ENCODE measurements around the gene LEFTY1.

LEFTY1 gene

GRCh38 chr1:225921734-225922709 is 33.1 kb upstream of the LEFTY1 start:
- no peak overlapping the region for H3K4me3 ChIP-seq (ENCODE audit: low read depth, low read length)
- TF ChIP-seq CTCF (IDR thresholded peaks at IDR 0.05; ENCODE audit: low read depth, low read length): no peak

- TF ChIP-seq CTCF (IDR thresholded peaks at IDR 0.05; ENCODE audit: low read depth, low read length): no peak
- no peak overlapping the region for H3K4me3 ChIP-seq (ENCODE audit: low read depth, low read length)
These were observed 31.0 kb upstream of the LEFTY1 start for GRCh38 chr1:225919906-225920305.

GRCh38 chr1:225918280-225918679 is 29.3 kb upstream of the LEFTY1 start:
- no peak for TF ChIP-seq CTCF (IDR thresholded peaks at IDR 0.05; ENCODE audit: low read depth, low read length)
- H3K4me3 ChIP-seq (ENCODE audit: low read depth, low read length): no peak overlapping the region

GRCh38 chr1:225917536-225917935 is 28.6 kb upstream of the LEFTY1 start:
- no peak overlapping the region for H3K4me3 ChIP-seq (ENCODE audit: low read depth, low read length)
- no peak for TF ChIP-seq CTCF (IDR thresholded peaks at IDR 0.05; ENCODE audit: low read depth, low read length)

GRCh38 chr1:225917101-225917500 is 28.2 kb upstream of the LEFTY1 start:
- TF ChIP-seq CTCF (IDR thresholded peaks at IDR 0.05; ENCODE audit: low read depth, low read length): no peak
- H3K4me3 ChIP-seq (ENCODE audit: low read depth, low read length): no peak overlapping the region

- TF ChIP-seq CTCF (IDR thresholded peaks at IDR 0.05; ENCODE audit: low read depth, low read length): no peak
- H3K4me3 ChIP-seq (ENCODE audit: low read depth, low read length): no peak overlapping the region
These were observed 26.6 kb upstream of the LEFTY1 start for GRCh38 chr1:225915538-225915991.

GRCh38 chr1:225914947-225915346 is 26.0 kb upstream of the LEFTY1 start:
- no peak overlapping the region for H3K4me3 ChIP-seq (ENCODE audit: low read depth, low read length)

More at GRCh38 chr1:225914947-225915346, 26.0 kb upstream of the LEFTY1 start:
- no peak for TF ChIP-seq CTCF (IDR thresholded peaks at IDR 0.05; ENCODE audit: low read depth, low read length)

Data from WI38 (cell line).